ENCODE measurements around the gene ATG2A. TPM values are rescaled to one million over a fixed set of nuclear protein-coding genes. Genes with fewer than 3 reads are reported as not detected.

Gene ATG2A
- total RNA-seq, 1 experiment from 2014 or later = 28.6 TPM

DNA sequence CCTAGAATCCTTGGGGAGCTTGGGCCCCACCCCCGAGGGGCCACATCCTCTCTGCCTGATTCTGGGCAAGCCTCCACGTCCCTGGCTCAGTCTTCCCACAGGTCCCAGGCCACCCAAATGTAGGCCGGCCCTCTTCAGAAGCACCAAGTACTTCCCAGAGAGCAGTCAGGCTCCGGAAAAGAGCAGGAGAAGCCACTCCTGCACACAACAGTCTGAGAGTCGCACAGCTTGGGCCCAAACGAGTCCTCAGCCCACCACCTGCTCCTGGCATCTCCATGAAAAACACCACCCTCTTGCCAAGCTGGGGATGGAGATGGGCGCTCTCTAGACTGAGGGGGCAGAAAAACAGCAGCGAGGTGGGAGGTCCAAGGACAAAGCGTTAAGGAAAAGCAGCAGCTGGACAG lies 54.0 kb downstream of the ATG2A start:
- TF ChIP-seq EZH2 (IDR thresholded peaks at IDR 0.05; ENCODE audit: borderline replicate concordance, low read depth, low read length, poor library complexity, severe bottlenecking) = no peak
- TF ChIP-seq, protein P1, sequence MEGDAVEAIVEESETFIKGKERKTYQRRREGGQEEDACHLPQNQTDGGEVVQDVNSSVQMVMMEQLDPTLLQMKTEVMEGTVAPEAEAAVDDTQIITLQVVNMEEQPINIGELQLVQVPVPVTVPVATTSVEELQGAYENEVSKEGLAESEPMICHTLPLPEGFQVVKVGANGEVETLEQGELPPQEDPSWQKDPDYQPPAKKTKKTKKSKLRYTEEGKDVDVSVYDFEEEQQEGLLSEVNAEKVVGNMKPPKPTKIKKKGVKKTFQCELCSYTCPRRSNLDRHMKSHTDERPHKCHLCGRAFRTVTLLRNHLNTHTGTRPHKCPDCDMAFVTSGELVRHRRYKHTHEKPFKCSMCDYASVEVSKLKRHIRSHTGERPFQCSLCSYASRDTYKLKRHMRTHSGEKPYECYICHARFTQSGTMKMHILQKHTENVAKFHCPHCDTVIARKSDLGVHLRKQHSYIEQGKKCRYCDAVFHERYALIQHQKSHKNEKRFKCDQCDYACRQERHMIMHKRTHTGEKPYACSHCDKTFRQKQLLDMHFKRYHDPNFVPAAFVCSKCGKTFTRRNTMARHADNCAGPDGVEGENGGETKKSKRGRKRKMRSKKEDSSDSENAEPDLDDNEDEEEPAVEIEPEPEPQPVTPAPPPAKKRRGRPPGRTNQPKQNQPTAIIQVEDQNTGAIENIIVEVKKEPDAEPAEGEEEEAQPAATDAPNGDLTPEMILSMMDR (conservative IDR thresholded peaks at IDR 0.05; ENCODE audit: low read depth, low read length) = no peak
- no TSS peak for BruUV-seq (replicated peaks)
- no peak overlapping the region for H3K4me3 ChIP-seq (ENCODE audit: low read depth, low read length, poor library complexity, severe bottlenecking)
- no peaks in the 10 kb centered on the region for H3K9me3 ChIP-seq (ENCODE audit: low read depth, low read length, poor library complexity, severe bottlenecking)
- DNase-seq (ENCODE audit: low spot score) = no peak
- intact Hi-C loops (cut with micrococcal nuclease; ENCODE audit: unreplicated experiment) = no loop called here
- H3K4me1 ChIP-seq (ENCODE audit: insufficient read depth, low read length, poor library complexity, severe bottlenecking) = peaks cover 6% of the 10 kb centered on the region
- POLR2A ChIA-PET (ENCODE audit: low non-redundant PET) = no interaction called here
- no peaks in the 10 kb centered on the region for H3K36me3 ChIP-seq (ENCODE audit: insufficient read depth, low read length, poor library complexity, severe bottlenecking)
- H3K27me3 ChIP-seq (replicated peaks; ENCODE audit: insufficient read depth, low read depth, low read length, poor library complexity) = no peaks in the 10 kb centered on the region
- H3K27ac ChIP-seq (ENCODE audit: low read depth, low read length, poor library complexity, severe bottlenecking) = peak overlapping the region; percentile 19
- CTCF ChIA-PET = no interaction called here

DNA sequence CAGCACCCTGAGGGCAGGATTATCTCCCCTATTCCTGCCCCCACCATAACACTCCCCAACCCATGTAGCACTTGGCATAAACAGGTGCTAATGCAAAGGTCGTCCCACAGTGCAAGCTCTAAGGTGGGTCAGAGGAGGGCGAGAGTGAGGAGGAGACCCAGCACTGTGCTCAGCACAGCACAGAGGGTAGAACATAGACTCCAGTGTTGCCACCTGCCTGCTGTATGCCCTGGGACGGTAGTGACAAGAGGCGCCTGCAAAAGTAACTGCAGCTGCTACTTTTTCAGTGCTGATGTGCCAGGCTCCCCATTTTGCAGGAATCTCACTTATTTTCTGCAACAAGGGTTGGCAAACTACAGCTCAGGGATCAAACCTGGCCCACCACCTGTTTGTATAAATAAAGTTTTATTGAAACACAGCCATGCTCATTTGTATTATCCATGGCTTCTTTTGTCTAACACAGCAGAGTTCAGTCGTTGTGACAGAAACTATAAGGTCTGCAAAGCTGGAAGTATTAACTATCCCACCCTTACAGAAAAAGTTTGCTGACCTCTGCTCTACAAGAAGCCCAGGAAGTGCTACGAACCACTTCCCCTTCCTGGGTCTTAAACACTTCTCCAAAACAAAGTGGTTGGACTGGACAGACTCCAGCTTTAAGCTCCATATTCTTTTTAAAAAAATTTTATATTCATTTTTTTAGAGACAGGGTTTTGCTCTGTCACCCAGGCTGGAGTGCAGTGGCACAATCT lies 55.6 kb downstream of the ATG2A start:
- BruUV-seq (replicated peaks) = no TSS peak

DNA sequence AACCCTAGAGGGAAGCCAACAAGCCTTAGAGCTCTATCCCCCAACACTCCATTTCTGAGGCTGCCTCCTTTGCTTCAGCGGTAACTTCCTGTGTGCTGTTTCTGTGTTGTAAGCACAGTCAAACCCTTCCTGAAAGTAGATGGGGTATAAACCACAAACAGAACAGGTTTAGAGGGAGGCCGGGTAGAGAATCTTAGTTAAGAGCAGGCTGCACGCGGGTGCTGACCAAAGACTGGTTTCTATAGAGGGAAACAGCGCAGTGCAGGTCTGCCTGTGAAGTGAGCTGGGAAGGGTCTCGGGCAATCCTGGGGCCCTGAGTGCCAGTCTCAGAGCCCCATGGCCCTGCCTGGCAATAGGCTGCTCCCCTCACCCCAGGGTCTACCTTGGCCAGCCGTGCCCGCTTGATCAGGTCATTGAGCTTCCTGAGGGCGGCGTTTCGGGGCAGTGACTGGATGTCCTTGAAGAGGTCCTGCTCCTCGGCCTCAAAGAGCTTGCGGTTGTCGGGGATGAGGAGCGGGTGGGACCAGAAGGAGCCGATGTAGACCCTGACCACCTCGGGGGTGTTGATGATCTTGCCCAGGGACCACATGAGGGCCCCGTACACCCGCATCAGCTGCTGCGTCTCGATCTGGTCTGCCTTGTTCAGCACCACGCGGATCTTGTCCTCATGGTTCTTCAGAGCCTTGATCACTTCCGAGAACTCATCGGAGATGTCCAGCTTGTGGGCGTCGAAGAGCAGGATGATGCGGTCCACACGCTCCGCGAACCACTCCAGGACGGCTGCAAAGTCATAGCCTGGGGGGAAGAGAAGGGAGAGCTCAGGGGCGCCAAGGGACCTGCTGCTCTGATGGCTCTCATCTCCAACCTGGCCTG lies 57.2 kb downstream of the ATG2A start:
- no peaks in the 10 kb centered on the region for H3K27me3 ChIP-seq (replicated peaks; ENCODE audit: insufficient read depth, low read depth, low read length, poor library complexity)
- peaks cover 20% of the 10 kb centered on the region for H3K4me1 ChIP-seq (ENCODE audit: insufficient read depth, low read length, poor library complexity, severe bottlenecking)
- no peak overlapping the region for H3K27ac ChIP-seq (ENCODE audit: low read depth, low read length, poor library complexity, severe bottlenecking)
- no peaks in the 10 kb centered on the region for H3K9me3 ChIP-seq (ENCODE audit: low read depth, low read length, poor library complexity, severe bottlenecking)
- CTCF ChIA-PET = interaction anchor here (0.6 to 0.9 kb wide), 2 partner anchors 28 to 252 kb away, joined by 3 read pairs; partner anchors contain the start of gene TM7SF2
- no peak overlapping the region for H3K4me3 ChIP-seq (ENCODE audit: low read depth, low read length, poor library complexity, severe bottlenecking)
- BruUV-seq (replicated peaks) = no TSS peak
- POLR2A ChIA-PET (ENCODE audit: low non-redundant PET) = no interaction called here
- no peaks in the 10 kb centered on the region for H3K36me3 ChIP-seq (ENCODE audit: insufficient read depth, low read length, poor library complexity, severe bottlenecking)
- no peak for TF ChIP-seq EZH2 (IDR thresholded peaks at IDR 0.05; ENCODE audit: borderline replicate concordance, low read depth, low read length, poor library complexity, severe bottlenecking)
- TF ChIP-seq, protein P1 (conservative IDR thresholded peaks at IDR 0.05; ENCODE audit: low read depth, low read length) = no peak
- intact Hi-C loops (cut with micrococcal nuclease; ENCODE audit: unreplicated experiment) = no loop called here
- no peak for DNase-seq (ENCODE audit: low spot score)

More for the DNA sequence above, 55.6 kb downstream of the ATG2A start:
- no peak overlapping the region for H3K4me3 ChIP-seq (ENCODE audit: low read depth, low read length, poor library complexity, severe bottlenecking)
- no peaks in the 10 kb centered on the region for H3K27me3 ChIP-seq (replicated peaks; ENCODE audit: insufficient read depth, low read depth, low read length, poor library complexity)
- intact Hi-C loops (cut with micrococcal nuclease; ENCODE audit: unreplicated experiment) = no loop called here
- H3K4me1 ChIP-seq (ENCODE audit: insufficient read depth, low read length, poor library complexity, severe bottlenecking) = peaks cover 10% of the 10 kb centered on the region
- ChIA-PET CTCF (interaction anchor here (0.6 to 1.1 kb wide), 3 partner anchors 27 to 1452 kb away, joined by 3 to 6 read pairs (median 3); no protein-coding TSS in a partner anchor), POLR2A (ENCODE audit: low non-redundant PET) (no interaction called here)
- DNase-seq (ENCODE audit: low spot score) = no peak
- H3K36me3 ChIP-seq (ENCODE audit: insufficient read depth, low read length, poor library complexity, severe bottlenecking) = no peaks in the 10 kb centered on the region
- TF ChIP-seq, protein P1 (conservative IDR thresholded peaks at IDR 0.05; ENCODE audit: low read depth, low read length) = no peak
- TF ChIP-seq EZH2 (IDR thresholded peaks at IDR 0.05; ENCODE audit: borderline replicate concordance, low read depth, low read length, poor library complexity, severe bottlenecking) = no peak
- H3K9me3 ChIP-seq (ENCODE audit: low read depth, low read length, poor library complexity, severe bottlenecking) = no peaks in the 10 kb centered on the region
- H3K27ac ChIP-seq (ENCODE audit: low read depth, low read length, poor library complexity, severe bottlenecking) = no peak overlapping the region

Data from A673 (cell line).